Measurements from ENCODE around the gene TANGO6. TPM values are rescaled to one million over a fixed set of nuclear protein-coding genes. Genes with fewer than 3 reads are reported as not detected.
"Not testable (repeated sequence)": the region's sequence is repeated elsewhere in the genome, so short reads cannot be mapped to it uniquely, and the experiment has no call there.

TANGO6 gene
- polyA plus RNA-seq, 1 donor, result 6.2 TPM

DNA sequence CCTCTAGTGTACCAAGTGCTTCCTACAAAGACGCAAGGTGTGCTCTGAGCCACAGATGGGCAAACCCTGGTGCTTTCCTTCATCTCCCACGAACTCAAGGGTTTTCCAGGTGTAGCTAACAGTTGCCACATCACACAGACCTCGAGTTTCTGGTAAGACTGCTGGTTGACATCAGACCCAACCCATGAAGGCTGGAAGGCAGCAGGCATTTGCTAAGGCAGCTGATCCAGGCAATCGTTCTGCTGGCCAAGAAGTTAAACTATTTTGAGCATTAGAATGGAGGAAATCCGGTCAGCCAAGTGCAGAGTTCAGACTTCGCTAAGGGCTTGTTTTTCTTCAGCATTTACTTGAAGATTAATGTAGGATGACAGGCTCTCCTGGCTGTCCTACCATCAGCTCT is 273.6 kb downstream of the TANGO6 start:
- no peak for DNase-seq

DNA sequence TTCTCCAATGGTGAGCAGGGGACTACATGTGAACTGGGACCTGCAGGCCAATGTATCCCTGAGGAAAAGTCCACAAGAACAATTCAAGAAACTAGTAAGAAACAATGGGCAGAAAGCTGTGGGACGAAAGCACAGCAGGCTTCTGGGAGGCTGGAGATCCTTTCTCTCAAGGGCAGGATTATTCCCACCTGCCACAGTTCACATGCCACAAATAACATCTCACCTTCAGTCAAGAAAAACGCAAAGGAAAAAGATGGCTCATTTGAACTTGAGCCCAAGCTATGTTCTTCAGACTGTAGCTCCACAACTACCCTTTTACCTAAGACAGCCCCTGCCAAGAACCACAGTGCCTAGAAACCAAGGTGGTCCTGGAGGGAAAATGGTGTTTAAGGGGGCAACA is 275.1 kb downstream of the TANGO6 start:
- no peak for DNase-seq

DNA sequence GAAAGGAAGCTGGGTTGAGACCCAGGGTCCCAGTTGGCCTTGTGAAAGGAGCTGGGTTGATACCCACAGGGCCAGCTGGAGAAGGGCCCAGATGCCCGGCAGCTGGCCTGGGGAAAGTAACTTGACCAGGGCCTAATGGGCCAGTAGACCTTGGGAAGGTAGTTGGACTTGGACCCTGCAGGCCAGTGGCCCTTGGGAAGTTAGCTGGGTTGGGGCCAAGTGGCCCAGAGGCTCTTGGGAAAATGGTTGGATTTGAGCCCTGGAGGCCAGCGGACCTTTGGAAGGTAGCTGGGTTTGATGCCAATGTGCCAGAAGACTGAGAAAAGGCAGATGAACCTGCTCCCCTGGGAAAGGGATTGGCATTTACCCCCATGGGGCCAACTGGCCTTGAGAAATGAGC is 275.7 kb downstream of the TANGO6 start:
- DNase-seq, result no peak

DNA sequence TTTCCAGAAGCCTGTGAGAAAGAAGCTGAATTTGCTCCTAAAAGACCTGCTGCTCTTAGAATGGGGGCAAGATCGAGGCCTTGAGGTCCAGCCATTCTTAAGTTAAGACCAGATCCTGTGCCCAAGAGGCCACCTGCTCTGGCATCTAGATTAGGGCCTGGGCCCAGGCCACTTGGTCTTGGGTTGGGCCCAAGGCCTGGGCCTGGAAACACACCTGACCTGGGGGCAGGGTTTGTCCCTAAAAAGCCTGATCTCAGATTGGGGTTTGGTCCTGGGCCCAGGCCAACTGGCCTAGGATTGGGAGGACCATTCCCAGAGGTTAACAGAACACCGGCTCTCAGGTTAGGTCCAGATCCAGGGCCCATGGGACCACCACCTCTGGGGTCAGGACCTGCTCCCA is 276.2 kb downstream of the TANGO6 start:
- no peak for DNase-seq

DNA sequence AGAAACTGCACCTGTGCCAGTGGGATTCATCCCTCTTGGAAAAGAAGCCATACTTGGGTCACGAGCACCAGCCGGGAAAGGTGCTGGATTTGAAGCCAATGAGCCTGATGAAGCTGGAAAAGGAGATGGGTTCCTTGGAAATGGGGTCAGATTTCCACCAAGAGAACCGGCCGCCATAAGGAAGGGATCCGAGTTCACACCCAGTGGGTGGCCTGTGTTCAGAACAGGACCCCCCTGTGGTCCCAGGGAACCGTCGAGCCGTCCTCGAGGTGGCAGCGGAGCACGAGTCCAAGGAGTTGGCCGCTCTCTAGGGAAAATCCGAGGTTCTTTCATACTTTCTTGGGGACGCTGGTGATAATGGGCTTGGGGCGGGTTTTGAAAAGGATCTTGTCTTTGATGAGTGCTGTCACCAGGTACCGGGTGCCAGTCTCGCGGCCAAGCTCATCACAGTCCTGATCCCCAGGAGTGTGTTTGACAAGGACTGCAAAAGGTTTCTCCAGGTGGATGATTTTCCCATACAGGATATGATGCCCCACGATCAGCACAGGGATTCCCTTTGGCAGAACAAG is 276.8 kb downstream of the TANGO6 start:
- DNase-seq, result no peak

DNA sequence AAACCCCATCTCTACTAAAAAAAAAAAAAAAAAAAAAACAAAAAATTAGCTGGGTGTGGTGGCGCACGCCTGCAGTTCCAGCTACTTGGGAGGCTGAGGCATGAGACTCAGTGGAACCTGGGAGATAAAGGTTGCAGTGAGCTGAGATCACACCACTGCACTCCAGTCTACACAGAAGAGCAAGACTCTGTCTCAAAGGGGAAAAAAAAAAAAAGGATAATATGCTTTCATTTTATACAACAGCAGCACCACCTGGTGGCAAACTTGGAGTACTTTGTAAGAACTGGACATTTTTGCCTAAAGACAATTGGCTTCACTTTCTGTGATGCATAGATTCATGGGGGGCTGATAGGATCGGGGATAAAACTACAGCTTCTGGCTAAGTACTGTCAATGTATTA is 280.6 kb downstream of the TANGO6 start:
- DNase-seq, result peak; percentile 81

DNA sequence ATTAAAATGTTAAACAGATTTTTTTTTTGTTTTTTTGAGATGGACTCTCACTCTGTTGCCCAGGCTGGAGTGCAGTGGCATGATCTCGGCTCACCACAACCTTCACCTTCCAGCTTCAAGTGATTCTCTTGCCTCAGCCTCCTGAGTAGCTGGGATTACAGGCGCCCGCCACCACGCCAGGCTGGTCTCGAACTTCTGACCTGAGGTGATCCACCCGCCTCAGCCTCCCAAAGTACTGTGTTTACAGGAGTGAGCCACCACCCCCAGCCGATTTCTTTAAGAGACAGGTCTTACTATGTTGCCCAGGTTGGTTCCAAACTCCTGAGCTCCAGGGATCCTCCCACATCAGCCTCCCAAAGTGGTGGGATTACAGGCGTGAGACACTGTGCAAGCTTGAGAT is 281.1 kb downstream of the TANGO6 start:
- not testable (repeated sequence) for DNase-seq

DNA sequence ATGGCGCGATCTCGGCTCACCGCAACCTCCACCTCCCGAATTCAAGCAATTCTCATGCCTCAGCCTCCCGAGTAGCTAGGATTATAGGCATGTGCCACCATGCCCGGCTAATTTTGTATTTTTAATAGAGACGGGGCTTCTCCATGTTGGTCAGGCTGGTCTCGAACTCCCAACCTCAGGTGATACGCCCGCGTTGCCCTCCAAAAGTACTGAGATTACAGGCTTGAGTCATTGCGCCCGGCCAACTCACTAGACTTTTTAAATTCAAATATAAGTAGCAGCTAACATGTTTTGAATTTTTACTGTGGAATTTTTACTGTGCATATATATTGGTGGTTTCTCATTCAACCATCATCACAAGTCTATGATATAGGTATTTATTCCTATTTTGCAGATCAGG is 281.6 kb downstream of the TANGO6 start:
- not testable (repeated sequence) for DNase-seq

DNA sequence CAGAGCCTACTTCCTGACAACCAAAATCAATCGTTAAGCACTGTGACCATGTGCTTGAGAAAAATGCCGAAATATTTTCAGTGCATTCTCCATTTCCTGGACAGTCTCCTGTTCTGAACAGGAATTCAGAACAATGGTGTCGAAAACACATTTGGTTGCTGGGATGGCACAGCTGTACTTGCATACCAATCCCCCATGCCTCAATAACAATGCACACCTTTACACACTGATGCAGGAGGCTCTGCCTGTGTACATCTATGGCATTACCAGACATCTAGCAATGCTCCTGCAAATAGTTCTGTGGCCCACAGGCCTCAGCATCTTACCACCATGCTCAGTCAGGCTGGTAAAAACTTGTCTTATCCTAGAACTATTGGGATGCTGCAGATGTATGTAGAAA is 282.9 kb downstream of the TANGO6 start:
- no peak for DNase-seq

DNA sequence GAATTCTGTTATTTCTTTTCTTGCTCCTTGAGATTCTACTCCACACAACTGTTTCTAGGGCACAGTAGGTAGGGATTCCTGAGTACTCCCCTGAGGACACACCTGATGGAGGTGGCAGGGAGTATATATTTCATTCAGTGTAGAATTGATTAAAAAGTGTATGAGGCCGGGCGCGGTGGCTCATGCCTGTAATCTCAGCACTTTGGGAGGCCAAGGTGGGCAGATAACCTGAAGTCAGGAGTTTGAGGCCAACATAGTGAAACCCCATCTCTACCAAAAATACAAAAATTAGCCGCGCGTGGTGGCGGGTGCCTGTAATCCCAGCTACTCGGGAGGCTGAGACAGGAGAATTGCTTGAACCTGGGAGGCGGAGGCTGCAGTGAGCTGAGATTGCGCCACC is 283.5 kb downstream of the TANGO6 start:
- not testable (repeated sequence) for DNase-seq

DNA sequence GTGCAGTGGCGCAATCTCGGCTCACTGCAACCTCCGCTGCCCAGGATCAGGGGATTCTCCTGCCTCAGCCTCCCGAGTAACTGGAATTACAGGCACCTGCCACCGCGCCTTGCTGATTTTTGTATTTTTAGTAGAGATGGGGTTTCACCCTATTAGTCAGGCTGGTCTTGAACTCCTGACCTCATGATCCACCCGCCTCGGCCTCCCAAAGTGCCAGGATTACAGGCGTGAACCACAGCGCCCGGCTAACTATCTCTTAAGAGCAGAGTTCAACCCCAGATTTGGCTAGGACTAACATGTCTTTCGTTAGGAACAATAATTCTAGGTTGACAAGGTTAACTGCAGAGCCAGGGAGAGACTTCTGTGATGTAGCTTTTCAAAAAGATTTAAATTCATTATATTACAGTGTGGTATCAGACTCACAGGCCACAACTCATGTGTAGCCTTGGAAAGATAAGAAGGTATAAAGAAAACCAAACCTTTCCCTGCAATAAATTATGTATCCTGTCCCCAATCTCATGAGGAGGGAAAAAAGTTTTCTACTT is 284.7 kb downstream of the TANGO6 start:
- no peak for DNase-seq

DNA sequence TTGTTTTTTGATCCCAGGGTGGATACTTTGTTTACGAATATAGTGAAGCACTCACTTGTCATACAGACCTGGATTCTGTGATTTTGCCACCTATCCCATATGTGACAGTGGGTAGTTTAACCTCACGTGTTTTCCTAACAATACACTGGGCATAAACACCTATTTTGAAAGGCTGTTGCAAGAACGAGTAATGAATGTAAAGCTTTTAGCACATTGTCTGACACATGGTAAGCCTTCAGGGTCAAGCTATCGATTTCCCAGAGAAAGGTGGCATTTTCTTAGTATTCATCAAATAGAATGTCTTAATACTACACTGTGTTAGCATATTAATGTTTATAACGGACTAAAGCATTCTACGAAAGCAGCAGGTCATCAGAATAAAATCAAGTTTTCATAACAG is 287.1 kb downstream of the TANGO6 start:
- no peak for DNase-seq

DNA sequence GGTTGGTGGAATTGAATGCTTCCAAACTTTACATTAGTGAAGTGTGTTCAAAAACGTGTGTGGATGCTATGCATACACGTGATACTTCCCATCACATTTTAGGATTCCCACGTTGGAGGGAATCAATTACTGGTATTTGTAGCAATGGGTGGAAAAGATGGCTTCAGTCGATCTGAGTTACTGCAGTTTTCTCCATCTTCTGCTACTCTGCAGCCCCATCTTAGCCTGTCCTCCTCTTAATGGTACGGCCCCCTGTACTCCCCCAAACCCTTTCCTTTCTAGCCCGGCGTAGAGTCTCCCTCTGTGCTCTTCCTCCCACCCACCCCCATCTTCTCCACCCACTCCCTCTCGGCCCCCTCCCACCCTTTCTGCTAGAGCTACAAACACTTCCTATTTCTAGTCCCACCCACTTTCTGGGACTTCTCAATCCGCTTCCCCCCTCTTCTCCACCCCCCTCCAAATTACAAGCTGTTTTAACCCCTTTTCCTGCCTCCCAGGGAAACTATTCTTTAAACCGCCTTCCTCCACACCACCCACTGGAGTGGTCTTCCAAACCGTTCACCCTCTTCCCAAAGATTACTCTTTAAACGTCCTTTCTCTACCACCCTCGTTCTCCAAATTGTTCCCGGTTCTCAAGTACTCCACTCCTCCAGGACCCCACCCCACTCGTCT is 288.0 kb downstream of the TANGO6 start:
- peak; percentile 61 for DNase-seq

DNA sequence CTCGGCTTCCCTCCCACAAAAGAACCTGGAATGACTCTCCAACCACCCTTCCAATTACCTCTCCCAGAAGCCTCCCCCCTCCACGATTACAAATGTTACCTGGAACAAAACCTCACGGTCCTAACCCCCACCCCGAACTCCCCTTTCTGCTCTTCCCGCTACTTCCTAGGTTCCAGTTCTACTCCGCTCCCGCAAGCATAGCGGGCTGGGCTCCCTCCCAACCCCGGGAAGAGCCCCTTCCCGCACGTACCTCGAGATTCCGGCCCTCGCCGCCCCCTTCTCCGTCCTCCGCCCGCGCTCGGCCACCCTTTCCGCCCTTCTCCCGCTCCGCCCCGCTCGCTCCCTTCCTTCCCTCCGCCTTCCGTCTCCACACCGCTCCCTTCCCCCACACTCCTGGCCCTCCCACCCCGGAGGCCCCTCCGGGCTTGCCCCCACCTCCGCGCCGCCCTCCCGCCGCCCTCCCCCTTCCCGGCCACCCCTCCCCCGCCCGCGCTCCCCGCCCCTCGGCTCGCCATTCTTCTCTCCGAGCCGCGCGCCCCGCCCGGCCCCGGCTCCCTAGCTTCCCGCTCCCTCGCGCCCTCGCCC is 288.6 kb downstream of the TANGO6 start:
- peak; percentile 78 for DNase-seq

DNA sequence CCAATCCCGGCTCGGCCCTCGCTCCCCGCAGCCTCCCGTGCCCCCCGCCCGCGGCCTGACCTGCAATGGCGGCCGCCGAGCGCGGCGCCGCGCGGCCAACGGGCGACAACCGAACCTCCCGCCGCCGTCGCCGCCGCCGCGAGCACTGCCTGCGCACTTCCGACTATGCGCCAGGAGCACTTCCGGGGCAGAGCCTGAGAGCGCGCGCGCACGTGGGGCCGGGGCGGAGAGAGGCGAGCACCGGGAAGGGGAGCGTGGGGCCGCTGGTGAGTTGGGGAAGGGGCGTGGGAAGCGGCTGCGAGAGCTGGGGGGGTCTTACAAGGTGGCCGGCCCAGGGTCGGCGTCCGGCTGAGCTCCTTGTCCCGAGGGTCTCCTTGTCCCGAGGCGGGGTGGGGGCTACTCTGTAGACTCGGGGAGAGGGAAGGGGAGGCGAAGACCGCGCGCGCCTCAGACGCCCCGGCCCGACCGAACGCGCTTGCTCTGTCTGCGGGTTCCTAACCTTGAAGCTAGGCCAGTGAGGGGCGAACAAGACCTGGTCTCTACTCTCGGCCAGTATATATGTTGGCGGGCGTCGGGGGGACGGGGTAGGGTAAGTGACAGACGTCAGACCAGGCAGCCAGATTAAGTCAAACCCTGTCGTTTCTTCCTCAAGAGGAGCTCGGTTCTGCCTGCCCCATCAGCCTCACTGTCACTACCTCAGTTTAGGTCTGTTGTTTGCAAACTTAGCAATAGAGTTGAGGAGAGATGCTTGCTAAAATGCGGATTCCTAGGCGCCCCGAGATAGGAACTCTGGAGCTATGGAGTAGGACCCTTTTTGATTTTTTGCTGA is 289.3 kb downstream of the TANGO6 start, which contains the start of the genes CHTF8 and UTP4:
Gene CHTF8, minus strand, starts transcription at position 165 of the 829 bp plus-strand sequence. CDS start 11,130 bp downstream, outside the sequence.
Gene UTP4, plus strand, starts transcription at position 226 of the 829 bp plus-strand sequence. CDS start 811 bp downstream, outside the sequence.
- peak; percentile 76 for DNase-seq

DNA sequence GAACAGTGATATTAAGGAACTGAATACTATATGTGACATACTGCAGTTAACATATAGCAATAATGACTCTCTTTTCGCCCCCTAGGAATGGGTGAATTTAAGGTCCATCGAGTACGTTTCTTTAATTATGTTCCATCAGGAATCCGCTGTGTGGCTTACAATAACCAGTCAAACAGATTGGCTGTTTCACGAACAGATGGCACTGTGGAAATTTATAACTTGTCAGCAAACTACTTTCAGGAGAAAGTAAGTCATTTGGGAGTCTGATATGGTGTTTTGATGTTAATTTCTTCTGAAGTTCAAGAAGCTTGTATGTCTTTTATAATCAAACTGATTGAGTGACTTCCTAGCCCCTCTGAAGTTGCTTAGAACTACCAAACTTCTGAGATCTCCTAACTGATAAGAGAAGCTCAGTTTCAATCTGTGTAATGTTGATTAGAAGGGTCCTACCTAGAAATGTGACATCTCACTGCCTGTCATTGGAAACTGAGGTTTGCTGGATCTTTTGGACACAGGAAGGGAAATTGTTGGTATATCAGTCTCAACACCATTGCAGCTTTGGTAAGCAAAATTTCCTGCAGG is 290.1 kb downstream of the TANGO6 start:
- no peak for DNase-seq

Other genes starting within 250 kb of the TANGO6 start
- 65.2 TPM for gene CDH3, start 198.2 kb upstream of the TANGO6 start, polyA plus RNA-seq (ENCODE audit: insufficient read length)
- gene CDH1, start 106.2 kb upstream of the TANGO6 start, polyA plus RNA-seq (ENCODE audit: insufficient read length), result 91.5 TPM

Data from left kidney (tissue), 2 donors.